Measurements from ENCODE around the gene RET. TPM values are rescaled to one million over a fixed set of nuclear protein-coding genes. Genes with fewer than 3 reads are reported as not detected.

The RET gene
- total RNA-seq, 2 donors from 2014 or later: 1.0 to 1.3 TPM

- intact Hi-C loops (cut with DNase I): no loop called here
- DNase-seq (ENCODE audit: low spot score): no peak
Measured at GRCh38 chr10:43073721-43074120, 3.1 kb upstream of the RET start.

DNA sequence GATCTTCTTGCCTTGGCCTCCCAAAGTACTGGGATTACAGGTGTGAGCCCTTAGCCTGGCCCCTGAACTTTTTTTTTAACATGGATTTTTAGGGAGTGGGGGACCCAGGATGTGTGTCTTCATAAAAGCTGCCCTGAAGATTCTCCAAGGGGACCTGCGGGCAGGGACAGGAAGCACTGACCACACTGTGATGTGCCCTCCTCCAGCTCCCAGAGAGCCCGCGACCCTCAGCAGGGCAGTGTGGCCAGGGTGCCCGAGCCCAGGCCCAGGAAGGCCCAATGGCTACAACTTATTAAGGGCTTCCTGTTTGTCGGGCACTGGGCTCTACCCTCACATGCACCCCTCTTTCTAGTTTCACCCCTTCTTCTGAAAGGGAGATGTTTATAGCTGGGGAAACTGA is 2.5 kb upstream of the RET start:
- intact Hi-C loops (cut with DNase I): no loop called here
- no peak for DNase-seq (ENCODE audit: low spot score)

DNA sequence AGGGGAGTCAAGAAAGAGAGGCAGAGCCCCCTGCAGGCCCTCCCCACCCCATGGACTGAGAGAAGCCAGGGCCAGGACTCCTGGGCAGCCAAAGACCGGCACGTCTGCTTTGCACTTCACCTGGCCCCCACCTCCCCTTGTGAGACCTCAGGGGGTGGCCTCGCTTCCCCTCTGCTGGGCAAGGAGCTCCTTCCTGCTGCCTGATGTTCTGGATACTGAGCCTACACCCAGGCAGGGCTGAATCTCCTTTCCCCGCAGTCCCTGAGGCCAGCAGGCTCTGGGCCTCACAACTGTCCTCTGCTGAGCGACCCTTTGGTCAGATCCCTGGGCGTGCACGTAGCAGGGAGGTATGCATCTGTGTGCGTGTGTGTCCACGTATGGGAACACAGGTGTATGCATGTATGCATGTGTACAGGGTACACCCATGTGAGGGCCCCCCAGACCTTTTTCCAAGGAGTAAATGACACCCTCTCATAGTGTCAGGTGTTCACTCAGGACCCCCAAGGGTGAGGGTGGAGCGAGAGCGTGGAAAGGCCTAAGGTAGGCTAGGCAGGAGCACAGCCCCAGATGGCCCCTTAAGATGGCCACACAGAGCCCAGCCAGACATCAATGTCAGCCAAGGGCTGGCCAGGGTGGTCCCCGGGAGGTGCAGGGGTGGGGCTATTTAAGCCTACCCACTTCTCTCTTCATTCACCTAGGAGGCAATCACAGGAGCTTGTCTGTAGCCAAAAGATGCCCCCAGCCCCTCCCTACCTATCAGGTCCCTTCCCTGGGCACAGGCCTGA is 1.9 kb upstream of the RET start:
- DNase-seq (ENCODE audit: low spot score): no peak
- intact Hi-C loops (cut with DNase I): no loop called here

GRCh38 chr10:43075612-43076003 is 1.3 kb upstream of the RET start:
- DNase-seq (ENCODE audit: low spot score): no peak
- intact Hi-C loops (cut with DNase I): no loop called here

DNA sequence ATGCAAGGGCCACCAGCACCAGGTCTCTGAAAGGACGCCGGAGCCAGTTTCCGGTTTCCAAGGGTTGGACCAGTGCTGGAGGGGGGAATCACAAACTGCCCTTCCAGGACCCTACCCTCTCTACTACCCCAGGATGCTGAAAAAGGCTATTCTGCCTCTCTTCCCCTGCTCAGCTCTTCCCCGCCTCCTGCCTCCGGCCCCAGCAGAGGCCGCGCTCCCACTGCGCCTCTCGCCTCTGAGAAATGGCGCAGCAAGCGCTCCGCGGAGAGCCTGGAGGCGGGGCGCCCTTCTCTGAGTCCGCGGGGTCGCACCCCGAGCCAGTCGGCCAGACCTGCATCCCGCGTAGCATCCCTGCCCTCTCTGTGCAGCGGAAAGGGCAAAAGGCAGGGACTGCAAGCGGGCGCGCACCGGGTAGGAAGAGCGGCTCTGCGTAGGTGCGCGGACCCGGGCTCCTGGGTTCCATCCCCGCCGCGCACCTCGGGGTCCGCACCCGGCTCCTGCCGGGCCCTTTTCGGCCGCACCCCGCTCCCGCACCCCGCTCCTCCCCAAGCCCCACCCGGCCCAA is 476 bp upstream of the RET start:
- no peak for DNase-seq (ENCODE audit: low spot score)
- intact Hi-C loops (cut with DNase I): no loop called here

- no peak for DNase-seq (ENCODE audit: low spot score)
- intact Hi-C loops (cut with DNase I): no loop called here
Measured at GRCh38 chr10:43077421-43078171, 727 bp downstream of the RET start.

DNA sequence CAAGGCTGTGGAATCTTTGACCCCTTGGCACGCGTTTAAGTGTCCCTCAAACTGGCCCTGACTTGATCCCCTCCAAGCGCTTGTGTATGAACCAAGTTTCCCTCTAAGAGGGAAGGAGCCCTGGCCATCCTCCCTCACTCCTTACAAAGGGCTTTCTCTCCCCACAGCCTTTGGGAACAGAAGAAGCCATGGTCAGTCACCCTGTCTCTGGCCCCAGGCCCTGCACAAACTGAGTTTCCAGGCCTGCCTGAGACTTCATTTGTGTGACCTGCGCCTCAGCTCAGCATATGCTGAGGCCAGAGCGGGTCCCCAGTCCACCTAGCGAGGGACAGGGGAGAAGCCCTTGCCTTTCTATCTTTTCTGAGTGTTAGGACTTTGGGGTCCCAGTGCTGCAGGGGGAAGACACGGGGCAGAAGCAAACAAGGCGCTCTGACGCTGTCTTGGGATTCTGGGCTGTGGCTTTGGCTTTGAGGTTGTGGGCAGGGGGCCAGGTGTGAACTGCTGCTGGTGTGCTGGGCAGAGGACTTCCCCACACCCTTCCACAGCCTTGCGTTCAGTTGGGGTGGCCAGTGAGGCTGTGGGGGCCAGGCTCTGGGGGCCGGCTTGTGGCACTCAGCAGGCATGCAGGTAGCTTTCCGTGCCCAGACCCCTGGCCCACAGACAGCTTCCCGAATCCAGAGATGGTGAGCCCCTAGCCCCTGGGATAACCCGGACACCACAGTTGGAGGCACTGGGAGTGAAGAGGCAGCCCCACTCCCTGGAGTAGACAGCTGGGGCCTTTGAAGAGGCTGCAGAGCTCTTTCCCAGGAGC is 1.5 kb downstream of the RET start:
- DNase-seq (ENCODE audit: low spot score): no peak
- intact Hi-C loops (cut with DNase I): no loop called here

DNA sequence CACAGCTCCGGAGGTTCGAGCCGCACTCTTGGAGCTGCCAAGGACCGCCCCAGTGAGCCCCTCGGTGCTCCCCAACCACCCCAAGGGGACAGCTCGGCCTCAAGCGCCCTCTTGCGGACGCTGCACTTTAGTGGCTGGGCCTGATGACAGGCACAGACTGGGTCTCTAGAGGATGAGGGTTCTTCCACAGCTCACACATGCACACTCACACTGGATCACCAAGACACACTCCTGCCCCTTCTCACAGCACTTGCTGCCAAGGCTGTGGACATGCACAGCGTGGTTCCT is 2.1 kb downstream of the RET start:
- no peak for DNase-seq (ENCODE audit: low spot score)
- intact Hi-C loops (cut with DNase I): no loop called here

DNA sequence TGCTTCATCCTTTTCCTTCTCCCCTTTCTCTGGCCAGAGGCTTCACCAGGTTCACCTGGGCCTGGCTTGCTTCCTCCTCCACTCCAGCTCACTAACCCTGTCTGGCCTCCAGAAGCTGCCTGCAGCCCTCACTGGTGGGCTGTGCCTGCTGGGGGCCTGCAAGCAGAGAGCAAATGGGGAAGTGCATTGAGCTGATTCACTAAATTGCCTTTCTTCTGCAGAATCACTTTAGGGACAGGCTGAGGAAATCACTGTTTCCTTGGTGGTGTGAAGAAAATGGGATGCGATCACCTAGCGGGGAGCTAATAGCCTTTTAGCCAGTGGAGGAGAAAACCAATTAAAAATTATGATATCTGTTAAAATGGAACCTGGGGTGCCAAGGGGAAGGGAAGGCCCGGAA is 3.0 kb downstream of the RET start:
- intact Hi-C loops (cut with DNase I): no loop called here
- no peak for DNase-seq (ENCODE audit: low spot score)

DNA sequence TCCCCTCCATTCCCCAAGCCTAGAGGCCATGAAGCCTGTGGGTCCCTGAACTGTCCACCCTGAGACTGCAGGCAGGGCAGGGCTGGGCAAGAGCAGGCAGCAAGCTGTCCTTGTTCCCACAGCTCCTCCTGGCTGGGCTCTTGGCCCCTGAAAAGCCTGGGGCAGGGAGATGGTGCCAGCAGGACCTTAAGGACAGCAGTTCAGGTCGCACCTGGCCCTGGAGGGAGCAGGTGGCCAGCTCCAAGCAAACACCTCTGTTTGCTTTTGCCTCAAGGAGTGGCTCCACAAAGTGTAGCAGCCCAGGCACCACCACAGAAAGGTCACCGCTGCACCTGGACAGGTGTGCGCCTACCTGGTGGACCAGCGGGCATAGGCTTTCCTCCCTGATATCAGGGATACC is 5.2 kb downstream of the RET start:
- DNase-seq (ENCODE audit: low spot score): no peak
- intact Hi-C loops (cut with DNase I): no loop called here

GRCh38 chr10:43082746-43083145 is 5.9 kb downstream of the RET start:
- intact Hi-C loops (cut with DNase I): no loop called here
- DNase-seq (ENCODE audit: low spot score): no peak

DNA sequence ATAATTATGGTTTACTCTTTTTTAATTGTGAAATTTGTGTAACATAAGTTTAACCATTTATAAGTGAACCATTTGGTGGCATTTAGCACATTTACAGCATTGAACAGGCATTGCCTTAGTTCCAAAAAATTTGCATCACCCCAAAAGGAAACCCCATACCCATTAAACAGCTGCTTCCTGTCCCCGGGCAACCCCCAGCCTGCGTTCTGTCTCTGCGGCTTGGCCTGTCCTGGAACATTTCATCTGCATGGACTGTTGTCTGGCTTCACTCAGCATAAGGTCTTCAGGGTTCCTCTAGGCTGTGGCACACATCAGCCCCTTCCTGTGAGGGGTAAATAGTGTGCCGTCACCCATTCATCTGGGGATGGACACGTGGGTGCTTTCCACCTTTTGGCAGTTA is 6.9 kb downstream of the RET start:
- DNase-seq (ENCODE audit: low spot score): no peak
- intact Hi-C loops (cut with DNase I): no loop called here

GRCh38 chr10:43084812-43085211 is 7.9 kb downstream of the RET start:
- intact Hi-C loops (cut with DNase I): no loop called here
- DNase-seq (ENCODE audit: low spot score): no peak

- no peak for DNase-seq (ENCODE audit: low spot score)
- intact Hi-C loops (cut with DNase I): no loop called here
Measured at GRCh38 chr10:43086321-43086942, 9.6 kb downstream of the RET start.

GRCh38 chr10:43089519-43089918 is 12.7 kb downstream of the RET start:
- intact Hi-C loops (cut with DNase I): loop anchor here in 1 of 2 donors (1.0 kb wide), 1 partner anchor 17 kb away; no protein-coding TSS in a partner anchor
- DNase-seq (ENCODE audit: low spot score): no peak

DNA sequence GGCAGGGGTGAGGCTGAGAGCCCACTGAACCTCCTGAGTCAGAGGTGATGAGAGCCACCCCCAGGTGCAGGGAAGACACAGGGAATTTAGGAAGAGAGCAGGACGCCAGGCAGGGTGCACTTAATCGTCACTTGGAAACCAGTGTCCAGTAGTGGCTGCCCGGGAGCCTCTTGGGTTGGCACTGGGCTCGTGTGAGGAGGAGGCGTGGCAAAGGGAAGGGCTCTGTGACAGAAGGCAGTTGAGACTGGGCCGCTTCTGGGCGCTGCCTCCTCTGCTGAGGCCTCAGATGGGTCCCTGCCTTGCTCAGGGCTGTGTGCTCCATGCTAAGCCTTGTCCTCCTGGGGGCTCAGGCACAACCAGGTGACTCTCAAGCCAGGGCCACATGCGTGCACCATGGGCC is 13.3 kb downstream of the RET start:
- intact Hi-C loops (cut with DNase I): no loop called here

GRCh38 chr10:43090664-43091063 is 13.8 kb downstream of the RET start:
- no peak for DNase-seq (ENCODE audit: low spot score)
- intact Hi-C loops (cut with DNase I): no loop called here

More for the DNA sequence above, 13.3 kb downstream of the RET start:
- no peak for DNase-seq (ENCODE audit: low spot score)

DNA sequence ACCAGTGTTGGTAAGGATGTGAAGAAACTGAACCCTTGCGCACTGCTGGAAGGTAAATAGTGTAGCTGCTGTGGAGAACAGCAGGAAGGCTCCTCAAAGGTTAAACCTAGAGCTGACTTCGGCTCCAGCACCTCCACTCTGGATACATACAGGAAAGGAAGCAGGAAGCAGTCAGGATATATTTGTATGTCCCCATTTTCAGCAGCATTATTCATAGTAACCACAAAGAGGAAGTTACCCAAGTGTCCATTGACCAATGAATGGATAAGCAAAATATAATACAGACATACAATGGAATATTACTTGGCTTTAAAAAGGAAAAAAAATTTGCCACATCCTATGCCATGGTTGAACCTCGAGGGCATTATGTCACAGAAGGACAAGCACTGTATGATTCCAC is 15.0 kb downstream of the RET start:
- intact Hi-C loops (cut with DNase I): no loop called here

DNA sequence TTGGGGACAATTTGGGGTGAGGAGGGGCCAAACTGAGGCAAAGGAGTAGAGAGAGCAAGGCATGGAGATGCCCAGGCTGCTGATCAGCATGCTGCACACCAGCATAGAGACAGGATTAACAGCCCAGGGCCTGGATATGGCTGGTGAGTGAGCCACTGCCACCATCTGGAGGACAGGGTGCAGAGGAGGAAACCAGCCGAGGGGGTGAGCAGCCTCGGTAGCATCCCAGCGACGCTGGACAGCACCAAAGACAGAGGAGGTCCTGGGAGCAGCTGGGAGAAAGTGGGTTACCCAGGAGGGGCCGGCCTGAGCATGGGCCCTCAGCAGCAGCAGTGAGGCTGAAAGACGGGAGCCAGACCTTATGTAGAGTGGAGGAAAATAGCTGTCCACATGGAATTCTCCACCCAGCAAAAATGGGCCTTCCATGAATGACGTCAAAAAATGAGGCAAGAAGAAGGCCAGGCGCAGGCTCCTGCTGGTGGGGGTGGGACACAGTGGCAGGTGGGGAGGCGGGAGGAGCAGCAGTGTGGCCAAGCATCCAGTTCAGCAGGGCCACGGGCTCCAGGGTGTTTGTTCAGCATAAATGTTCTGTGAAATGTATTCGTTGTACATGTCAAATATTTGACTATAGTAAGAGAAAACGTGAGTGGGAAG is 16.7 kb downstream of the RET start:
- no peak for DNase-seq (ENCODE audit: low spot score)
- intact Hi-C loops (cut with DNase I): no loop called here

More for the DNA sequence above, 15.0 kb downstream of the RET start:
- DNase-seq (ENCODE audit: low spot score): no peak

Measured in posterior vena cava (tissue), 2 donors.